IMR-90 (cell line): ENCODE data around the gene TRMT11. TPM values are rescaled to one million over a fixed set of nuclear protein-coding genes. Genes with fewer than 3 reads are reported as not detected.

Experiments
- ATAC-seq: fragments of 200-7000 bp; cut with Tn5 transposase; 2 replicates; pipeline ENCODE4 v1.9.1; 2020; ENCODE audit warnings: low read depth, mild to moderate bottlenecking, moderate library complexity
- BruUV-seq: library from RNA; stranded (reverse); fragments of 400-500 nt; replicated peaks from 2 replicates; lab custom pipeline; 2021; lab: Mats Ljungman, UMichigan
- CTCF ChIA-PET: fragments of 300-600 bp; formaldehyde crosslinking; extraction: SDS; loops from one replicate; lab custom pipeline; 2021; ENCODE audit warnings: antibody characterized with exemption; lab: Yijun Ruan, JAX
- POLR2A ChIA-PET: fragments of 300-600 bp; sonication (Branson Sonifier 250); formaldehyde crosslinking; loops from one replicate; lab custom pipeline; 2022; ENCODE audit warnings: antibody characterized with exemption; ENCODE audit not compliant: unreplicated experiment; lab: Charles Lee
- DNase-seq: peaks from one replicate; pipeline ENCODE4 v3.0.0; 2013
- H2AFZ ChIP-seq: replicated peaks from 2 replicates; pipeline ENCODE3; 2013; ENCODE audit warnings: low read length, mild to moderate bottlenecking; ENCODE audit not compliant: poor library complexity
- H2AK5ac ChIP-seq: 2 replicates; pipeline ENCODE4 v1.6.1; 2013; ENCODE audit warnings: low read depth, low read length, inconsistent platforms
- H2AK9ac ChIP-seq: replicated peaks from 2 replicates; pipeline ENCODE3; 2013; ENCODE audit warnings: mild to moderate bottlenecking, low read depth, low read length, moderate library complexity; ENCODE audit not compliant: poor library complexity
- H2BK120ac ChIP-seq: 2 replicates; pipeline ENCODE4 v1.6.1; 2013; ENCODE audit warnings: low read depth, low read length, inconsistent platforms
- H2BK15ac ChIP-seq: 3 replicates; pipeline ENCODE4 v1.6.1; 2013; ENCODE audit warnings: low read depth, low read length, inconsistent platforms
- H2BK20ac ChIP-seq: 2 replicates; pipeline ENCODE4 v1.6.1; 2013; ENCODE audit warnings: low read depth, mild to moderate bottlenecking, inconsistent platforms, low read length, moderate library complexity
- H2BK5ac ChIP-seq: 2 replicates; pipeline ENCODE4 v1.6.1; 2013; ENCODE audit warnings: mild to moderate bottlenecking, low read depth, low read length, inconsistent platforms; ENCODE audit not compliant: poor library complexity, severe bottlenecking
- H3K14ac ChIP-seq: replicated peaks from 2 replicates; pipeline ENCODE4 v1.6.1; 2013; ENCODE audit warnings: low read depth, low read length, inconsistent platforms
- H3K18ac ChIP-seq: 2 replicates; pipeline ENCODE4 v1.6.1; 2013; ENCODE audit warnings: low read depth, low read length, control low read depth
- H3K23ac ChIP-seq: 2 replicates; pipeline ENCODE4 v1.6.1; 2013; ENCODE audit warnings: low read depth, low read length, inconsistent platforms
- H3K27ac ChIP-seq: 2 replicates; pipeline ENCODE4 v1.5.1; 2013; ENCODE audit warnings: mild to moderate bottlenecking, control low read depth, low read length; ENCODE audit not compliant: insufficient read depth
- H3K27me3 ChIP-seq: 2 replicates; pipeline ENCODE4 v1.6.1; 2013; ENCODE audit warnings: low read length; ENCODE audit not compliant: control insufficient read depth, insufficient read depth
- H3K36me3 ChIP-seq: 2 replicates; pipeline ENCODE4 v1.6.1; 2013; ENCODE audit warnings: low read length, mixed read lengths; ENCODE audit not compliant: control insufficient read depth, insufficient read depth
- H3K4ac ChIP-seq: 2 replicates; pipeline ENCODE4 v1.6.1; 2013; ENCODE audit warnings: low read depth, low read length, inconsistent platforms
- H3K4me1 ChIP-seq: 2 replicates; pipeline ENCODE4 v1.6.1; 2013; ENCODE audit warnings: low read length, mixed read lengths; ENCODE audit not compliant: control insufficient read depth, insufficient read depth
- H3K4me2 ChIP-seq: 2 replicates; pipeline ENCODE4 v1.6.1; 2013; ENCODE audit warnings: low read depth, mild to moderate bottlenecking, control low read depth, low read length, moderate library complexity
- H3K4me3 ChIP-seq: 2 replicates; pipeline ENCODE4 v1.5.1; 2013; ENCODE audit warnings: low read depth, mild to moderate bottlenecking, control low read depth, low read length, moderate library complexity; ENCODE audit not compliant: insufficient read depth
- H3K56ac ChIP-seq: 2 replicates; pipeline ENCODE4 v1.6.1; 2013; ENCODE audit warnings: low read length, inconsistent platforms; ENCODE audit not compliant: insufficient read depth; ENCODE audit errors: extremely low read depth
- H3K79me1 ChIP-seq, 2 experiments: 2 replicates each; pipeline ENCODE4 v1.6.1; 2013; ENCODE audit warnings: low read length in 2 of 2, inconsistent platforms in 1 of 2, low read depth in 1 of 2
- H3K9ac ChIP-seq: 2 replicates; pipeline ENCODE4 v1.6.1; 2013; ENCODE audit warnings: low read depth, low read length, control low read depth
- H3K9me1 ChIP-seq: 2 replicates; pipeline ENCODE4 v1.6.1; 2013; ENCODE audit warnings: low read length, inconsistent platforms; ENCODE audit not compliant: insufficient read depth
- H3K9me3 ChIP-seq: 2 replicates; pipeline ENCODE4 v1.6.1; 2013; ENCODE audit warnings: low read length; ENCODE audit not compliant: control insufficient read depth, insufficient read depth
- H4K20me1 ChIP-seq: 2 replicates; pipeline ENCODE4 v1.6.1; 2013; ENCODE audit warnings: low read length, inconsistent platforms; ENCODE audit not compliant: insufficient read depth
- H4K5ac ChIP-seq: 2 replicates; pipeline ENCODE4 v1.6.1; 2013; ENCODE audit warnings: mild to moderate bottlenecking, low read depth, low read length, control low read depth
- H4K8ac ChIP-seq, 2 experiments: 2 replicates each; pipeline ENCODE4 v1.6.1; 2013; ENCODE audit warnings: low read depth in 2 of 2, low read length in 2 of 2, control low read depth in 1 of 2, inconsistent platforms in 1 of 2
- H4K91ac ChIP-seq: 2 replicates; pipeline ENCODE4 v1.6.1; 2013; ENCODE audit warnings: low read depth, low read length, inconsistent platforms; ENCODE audit not compliant: insufficient read depth
- CEBPB ChIP-seq: IDR thresholded peaks from 2 replicates; pipeline ENCODE4 v1.6.1; 2012; ENCODE audit warnings: low read depth, low read length, improper control_type of control experiment
- CHD1 ChIP-seq: IDR thresholded peaks from 2 replicates; pipeline ENCODE4 v1.6.1; 2012; ENCODE audit warnings: low read depth, low read length, improper control_type of control experiment
- CTCF ChIP-seq: conservative IDR thresholded peaks from 2 replicates; pipeline ENCODE4 v1.5.1; 2012; ENCODE audit warnings: mild to moderate bottlenecking, low read depth, low read length, improper control_type of control experiment
- ELK1 ChIP-seq: fragments of 150-350 bp; IDR thresholded peaks from 2 replicates; pipeline ENCODE4 v1.6.1; 2016; ENCODE audit warnings: low read depth, mild to moderate bottlenecking, low read length, moderate library complexity, borderline replicate concordance
- MAFK ChIP-seq: IDR thresholded peaks from 2 replicates; pipeline ENCODE4 v1.6.1; 2012; ENCODE audit warnings: low read depth, low read length, improper control_type of control experiment
- MAZ ChIP-seq: IDR thresholded peaks from 2 replicates; pipeline ENCODE4 v1.6.1; 2012; ENCODE audit warnings: low read depth, mild to moderate bottlenecking, low read length, improper control_type of control experiment, moderate library complexity, borderline replicate concordance
- MXI1 ChIP-seq: IDR thresholded peaks from 2 replicates; pipeline ENCODE4 v1.6.1; 2012; ENCODE audit warnings: low read depth, mild to moderate bottlenecking, low read length, moderate library complexity, borderline replicate concordance
- NFE2L2 ChIP-seq: fragments of 150-350 bp; IDR thresholded peaks from 2 replicates; pipeline ENCODE4 v1.6.1; 2016; ENCODE audit warnings: low read depth, mild to moderate bottlenecking, low read length
- POLR2A ChIP-seq: IDR thresholded peaks from 2 replicates; pipeline ENCODE4 v1.6.1; 2012; ENCODE audit warnings: mild to moderate bottlenecking, low read depth, low read length
- RAD21 ChIP-seq: IDR thresholded peaks from 2 replicates; pipeline ENCODE4 v1.6.1; 2012; ENCODE audit warnings: low read length, improper control_type of control experiment
- RCOR1 ChIP-seq: IDR thresholded peaks from 2 replicates; pipeline ENCODE4 v1.6.1; 2012; ENCODE audit warnings: mild to moderate bottlenecking, low read length, improper control_type of control experiment; ENCODE audit not compliant: insufficient replicate concordance
- WGBS, 2 experiments: methylation state at CpG; one replicate each; pipeline versions ENCODE4 v1.1.5 to v1.1.7; 2013; ENCODE audit warnings: missing lambda C conversion rate in 2 of 2; ENCODE audit not compliant: insufficient read length in 1 of 2; ENCODE audit errors: extremely low coverage in 2 of 2; 5-methylcytosine and 5-hydroxymethylcytosine counted together
- dilution Hi-C: fragments of 300-500 bp; cut with HindIII; formaldehyde crosslinking; loops from one replicate; pipeline ENCODE4 v1.14.3; 2018; ENCODE audit warnings: low sequenced_read_pairs; ENCODE audit not compliant: unreplicated experiment
- in situ Hi-C: fragments of 300-500 bp; cut with MboI; formaldehyde crosslinking; loops from 3 replicates; pipeline ENCODE4 v1.14.3; 2019; ENCODE audit warnings: low sequenced_read_pairs, inconsistent platforms, mixed read lengths
- intact Hi-C: fragments of 100-400 bp; cut with micrococcal nuclease; formaldehyde crosslinking; loops from 2 replicates; pipeline ENCODE4 v1.10.0; 2022
- polyA plus RNA-seq, 3 experiments: library from polyadenylated mRNA; depleted of rRNA; stranded (reverse); fragments of >200 nt; gene quantifications; 2 replicates each; pipeline ENCODE4 v1.2.3, GENCODE V29; 2012; ENCODE audit warnings: low replicate concordance in 1 of 3
- total RNA-seq: library from RNA; depleted of rRNA; stranded (reverse); fragments of >200 nt; gene quantifications from 2 replicates; pipeline ENCODE4 v1.2.3, GENCODE V29; 2012
- TF ChIP-seq, protein P1 (sequence below): fragments of 150-350 bp; IDR thresholded peaks from 2 replicates; pipeline ENCODE4 v1.6.1; 2017; ENCODE audit warnings: mild to moderate bottlenecking, antibody characterized with exemption, low read length, low read depth

Gene TRMT11
- total and polyA plus RNA-seq, 2 of the 4 experiments (the other 2 are of a cell fraction) = 14.3 to 19.0 TPM

DNA sequence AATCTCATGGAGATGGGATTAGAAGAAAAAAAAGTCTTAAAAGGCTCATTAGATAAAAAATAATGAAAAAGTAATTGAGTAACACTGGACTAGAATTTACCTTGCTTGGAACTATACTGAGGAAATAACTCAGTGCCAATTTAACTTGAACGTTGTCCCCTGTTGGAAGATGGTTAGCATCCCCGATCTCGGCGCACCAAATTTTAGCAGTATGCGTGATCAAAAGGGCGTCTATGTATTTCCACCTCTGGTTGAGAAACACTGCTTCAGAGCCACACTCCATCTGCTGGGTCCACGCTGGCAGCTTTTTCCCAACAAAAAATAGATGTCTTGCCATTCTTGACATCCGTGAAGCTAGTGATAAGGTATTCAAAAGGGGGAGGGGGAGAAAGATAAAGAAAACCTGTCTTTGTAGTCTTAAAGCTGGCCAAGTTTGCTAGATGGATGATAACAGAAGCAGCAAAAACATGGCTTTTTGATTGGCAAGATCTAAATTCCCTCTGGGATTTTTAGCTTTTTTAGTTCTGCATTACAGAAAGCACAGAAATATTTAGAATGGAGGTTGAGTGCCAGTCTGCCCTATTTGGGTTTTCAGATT lies 23.3 kb upstream of the TRMT11 start:
- ATAC-seq = no peak
- Histone ChIP-seq H3K4me1 (no peaks in the 10 kb centered on the region), H3K4me3 (no peak overlapping the region), H2BK15ac (no peak overlapping the region), H2AK9ac (no peak overlapping the region), H4K8ac (no peak overlapping the region), H3K9ac (no peak overlapping the region), H4K20me1 (no peaks in the 10 kb centered on the region), H3K23ac (no peak overlapping the region), H2BK5ac (no peak overlapping the region), H4K5ac (no peak overlapping the region), H2BK120ac (no peak overlapping the region), H4K91ac (no peak overlapping the region), H3K36me3 (peaks cover 2% of the 10 kb centered on the region; the same call in 1 of the 2 replicates), H3K27me3 (no peaks in the 10 kb centered on the region), H3K79me1 (peaks cover 18% of the 10 kb centered on the region in 2 experiments), H3K9me1 (no peaks in the 10 kb centered on the region; the same call in 1 of the 2 replicates), H3K27ac (no peak overlapping the region), H3K4me2 (no peak overlapping the region), H3K4ac (no peak overlapping the region), H3K18ac (no peak overlapping the region), H2AFZ (no peak overlapping the region), H2AK5ac (no peak overlapping the region), H3K56ac (no peak overlapping the region), H2BK20ac (no peak overlapping the region), H3K9me3 (no peaks in the 10 kb centered on the region), H3K14ac (no peak overlapping the region)
- TF ChIP-seq CTCF (no peak), CEBPB (no peak), RCOR1 (no peak), MAZ (no peak), CHD1 (no peak), ELK1 (no peak), NFE2L2 (no peak), RAD21 (no peak), MAFK (no peak), MXI1 (no peak), POLR2A (no peak)
- TF ChIP-seq, protein P1, sequence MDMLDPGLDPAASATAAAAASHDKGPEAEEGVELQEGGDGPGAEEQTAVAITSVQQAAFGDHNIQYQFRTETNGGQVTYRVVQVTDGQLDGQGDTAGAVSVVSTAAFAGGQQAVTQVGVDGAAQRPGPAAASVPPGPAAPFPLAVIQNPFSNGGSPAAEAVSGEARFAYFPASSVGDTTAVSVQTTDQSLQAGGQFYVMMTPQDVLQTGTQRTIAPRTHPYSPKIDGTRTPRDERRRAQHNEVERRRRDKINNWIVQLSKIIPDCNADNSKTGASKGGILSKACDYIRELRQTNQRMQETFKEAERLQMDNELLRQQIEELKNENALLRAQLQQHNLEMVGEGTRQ = no peak
- BruUV-seq = no TSS peak
- 93% methylated on average over 2 of the region's 8 CpGs; no CpG with 5 or more reads in 1 of the 2 experiments for WGBS, 2 experiments
- dilution Hi-C loops = no loop called here
- ChIA-PET POLR2A (no interaction called here), CTCF (interaction anchor here (0.6 to 1.5 kb wide), 4 partner anchors 10 to 499 kb away, joined by 3 to 5 read pairs (median 3); no protein-coding TSS in a partner anchor)
- intact Hi-C loops = loop anchor here (10.0 kb wide), 1 partner anchor 398 kb away; no protein-coding TSS in a partner anchor
- in situ Hi-C loops = no loop called here
- DNase-seq = no peak
